Endothelial cell of umbilical vein (primary cell): ENCODE data around the gene SOHLH2. TPM values are rescaled to one million over a fixed set of nuclear protein-coding genes. Genes with fewer than 3 reads are reported as not detected.

Source experiments
- BruUV-seq: library from RNA; stranded (reverse); fragments of 400-500 nt; replicated peaks from 2 replicates; lab custom pipeline; 2021; lab: Mats Ljungman, UMichigan
- CTCF ChIA-PET: fragments of 300-600, 350-600 bp; sonication (Branson Sonifier 250); formaldehyde crosslinking; loops from one replicate; lab custom pipeline; 2021; ENCODE audit warnings: antibody characterized with exemption, inconsistent platforms; lab: Charles Lee
- POLR2A ChIA-PET: fragments of 300-600, 350-600 bp; sonication (Branson Sonifier 250); formaldehyde crosslinking; loops from one replicate; lab custom pipeline; 2021; ENCODE audit warnings: antibody characterized with exemption, inconsistent platforms; lab: Charles Lee
- DNase-seq: peaks from one replicate; pipeline ENCODE4 v3.0.0-alpha.2; 2011; ENCODE audit warnings: low read depth, low spot score
- FAIRE-seq: peaks from 2 replicates; lab custom pipeline; 2011; peaks lifted over from hg19 to GRCh38; lab: Jason Lieb, UNC
- H2AFZ ChIP-seq: 2 replicates; pipeline ENCODE4 v1.6.0; 2012; ENCODE audit warnings: low read depth, low read length, control low read depth, inconsistent platforms
- H3K27ac ChIP-seq: 2 replicates; pipeline ENCODE4 v1.5.1; 2011; ENCODE audit warnings: low read depth, mild to moderate bottlenecking, control low read depth, low read length, moderate library complexity; ENCODE audit not compliant: insufficient read depth
- H3K27me3 ChIP-seq, 2 experiments: 2 replicates each; pipeline versions ENCODE4 v1.6.0 to v1.6.1; 2011; ENCODE audit warnings: low read length in 2 of 2, mixed read lengths in 1 of 2; ENCODE audit not compliant: control insufficient read depth in 2 of 2, insufficient read depth in 2 of 2
- H3K36me3 ChIP-seq, 2 experiments: 2 replicates in 1 of 2; 3 replicates in 1 of 2; pipeline ENCODE4 v1.5.1; 2011; ENCODE audit warnings: low read length in 2 of 2, mild to moderate bottlenecking in 1 of 2, moderate library complexity in 1 of 2; ENCODE audit not compliant: control insufficient read depth in 2 of 2, insufficient read depth in 2 of 2; ENCODE audit errors: extremely low read depth in 1 of 2
- H3K4me1 ChIP-seq: 3 replicates; pipeline ENCODE4 v1.5.1; 2011; ENCODE audit warnings: mild to moderate bottlenecking, low read length; ENCODE audit not compliant: control insufficient read depth, insufficient read depth; ENCODE audit errors: extremely low read depth
- H3K4me2 ChIP-seq: 2 replicates; pipeline ENCODE4 v1.6.1; 2011; ENCODE audit warnings: low read length, control low read depth, mixed read lengths; ENCODE audit not compliant: insufficient read depth
- H3K4me3 ChIP-seq, 3 experiments: fragments of 200-600 bp in 1 of 3; sonication (generic), shearing (Covaris generic) in 1 of 3; replicated peaks in 1 of 3; 2 replicates each; pipeline ENCODE4 v1.5.1; 2011 to 2016; ENCODE audit warnings: control low read depth in 3 of 3, low read length in 3 of 3, mild to moderate bottlenecking in 2 of 3, inconsistent platforms in 1 of 3, low read depth in 1 of 3, moderate library complexity in 1 of 3; ENCODE audit not compliant: insufficient read depth in 1 of 3
- H3K79me2 ChIP-seq: 2 replicates; pipeline ENCODE4 v1.6.0; 2012; ENCODE audit warnings: low read length, inconsistent platforms; ENCODE audit not compliant: control insufficient read depth, insufficient read depth
- H3K9ac ChIP-seq: replicated peaks from 2 replicates; pipeline ENCODE3; 2011; ENCODE audit warnings: low read length, control low read depth; ENCODE audit not compliant: insufficient read depth; ENCODE audit errors: extremely low read depth
- H3K9me1 ChIP-seq: replicated peaks from 3 replicates; pipeline ENCODE4 v1.6.0; 2011; ENCODE audit warnings: mild to moderate bottlenecking, low read length; ENCODE audit not compliant: control insufficient read depth, insufficient read depth; ENCODE audit errors: extremely low read depth
- H3K9me3 ChIP-seq: replicated peaks from 2 replicates; pipeline ENCODE4 v1.5.1; 2012; ENCODE audit warnings: low read length, inconsistent platforms; ENCODE audit not compliant: control insufficient read depth, insufficient read depth
- H4K20me1 ChIP-seq: replicated peaks from 2 replicates; pipeline ENCODE3; 2011; ENCODE audit warnings: mild to moderate bottlenecking, low read length; ENCODE audit not compliant: control insufficient read depth, insufficient read depth; ENCODE audit errors: extremely low read depth
- CTCF ChIP-seq, 2 donors: IDR thresholded peaks; 1 replicate in 1 of 2; 2 replicates in 1 of 2; pipeline ENCODE4 v1.5.1; 2011; ENCODE audit warnings: low read length in 2 of 2, mild to moderate bottlenecking in 2 of 2, moderate library complexity in 2 of 2, control low read depth in 1 of 2, inconsistent platforms in 1 of 2, low read depth in 1 of 2; ENCODE audit not compliant: insufficient read depth in 1 of 2; ENCODE audit errors: extremely low read depth in 1 of 2
- EZH2 ChIP-seq: IDR thresholded peaks from 2 replicates; pipeline ENCODE4 v1.6.1; 2012; ENCODE audit warnings: borderline replicate concordance, low read depth, mild to moderate bottlenecking, moderate library complexity, low read length, inconsistent platforms; ENCODE audit not compliant: severe bottlenecking
- FOS ChIP-seq: IDR thresholded peaks from 2 replicates; pipeline ENCODE4 v1.6.1; 2011; ENCODE audit warnings: mild to moderate bottlenecking, low read length, moderate library complexity, borderline replicate concordance; ENCODE audit not compliant: insufficient read depth
- GATA2 ChIP-seq: IDR thresholded peaks from 2 replicates; pipeline ENCODE4 v1.7.0; 2011; ENCODE audit warnings: low read depth, mild to moderate bottlenecking, moderate library complexity, mixed read lengths, low read length; ENCODE audit not compliant: insufficient read length, insufficient read depth
- JUN ChIP-seq: IDR thresholded peaks from 2 replicates; pipeline ENCODE4 v1.6.1; 2011; ENCODE audit warnings: borderline replicate concordance, low read depth; ENCODE audit not compliant: insufficient read length, insufficient read depth
- MYC ChIP-seq: IDR thresholded peaks from one replicate; pipeline ENCODE4 v1.6.1; 2011; ENCODE audit warnings: mild to moderate bottlenecking, low read depth, low read length
- POLR2A ChIP-seq: IDR thresholded peaks from 2 replicates; pipeline ENCODE4 v1.6.1; 2012; ENCODE audit warnings: low read depth, mild to moderate bottlenecking, control low read depth, low read length
- POLR2AphosphoS5 ChIP-seq: IDR thresholded peaks from 2 replicates; pipeline ENCODE4 v1.6.1; 2012; ENCODE audit warnings: low read depth, mild to moderate bottlenecking, control low read depth, low read length, moderate library complexity; ENCODE audit not compliant: insufficient read depth
- dilution Hi-C: fragments of 300-500 bp; cut with MboI; formaldehyde crosslinking; loops from one replicate; pipeline ENCODE4 v1.15.0; 2019; ENCODE audit warnings: low sequenced_read_pairs; ENCODE audit not compliant: extremely low pct_ligation_motif_present
- intact Hi-C: fragments of 100-400 bp; cut with micrococcal nuclease; formaldehyde crosslinking; loops from one replicate; pipeline ENCODE4 v1.10.0; 2022
- polyA plus RNA-seq, 4 experiments: library from polyadenylated mRNA; depleted of rRNA in 3 of 4; stranded (reverse) in 3 of 4; unstranded in 1 of 4; fragments of >200 nt; gene quantifications; 2 replicates each; pipeline versions ENCODE4 v1.2.1 to v1.2.3, GENCODE V29; 2011 to 2012; ENCODE audit warnings: missing spikeins in 1 of 4
- total RNA-seq: library from RNA; stranded (reverse); gene quantifications from 2 replicates; pipeline ENCODE4 v1.2.3, GENCODE V29; 2021
- TF ChIP-seq, protein P1 (sequence below): IDR thresholded peaks from 2 replicates; pipeline ENCODE4 v1.6.1; 2011; ENCODE audit not compliant: insufficient read depth, insufficient read length

Gene SOHLH2
- total and polyA plus RNA-seq, 2 donors (not counting 3 experiments of a cell fraction or from before 2014, with no cell fraction given): 0.11 to 0.55 TPM

- H3K79me2 ChIP-seq: no peaks in the 10 kb centered on the region
- no peaks in the 10 kb centered on the region for H3K4me1 ChIP-seq
- H3K27ac ChIP-seq: no peak overlapping the region
- H2AFZ ChIP-seq: no peak overlapping the region
- POLR2A ChIA-PET: no interaction called here
- no peaks in the 10 kb centered on the region for H3K9me3 ChIP-seq
- no peaks in the 10 kb centered on the region for H3K36me3 ChIP-seq
- H3K4me2 ChIP-seq: no peak overlapping the region
- dilution Hi-C loops: no loop called here
- H4K20me1 ChIP-seq: no peaks in the 10 kb centered on the region
- no TSS peak for BruUV-seq
- no peaks in the 10 kb centered on the region for H3K27me3 ChIP-seq
- intact Hi-C loops: no loop called here
- H3K9ac ChIP-seq: no peak overlapping the region
- H3K9me1 ChIP-seq: no peaks in the 10 kb centered on the region
- no peak overlapping the region for H3K4me3 ChIP-seq
- TF ChIP-seq, protein P1, sequence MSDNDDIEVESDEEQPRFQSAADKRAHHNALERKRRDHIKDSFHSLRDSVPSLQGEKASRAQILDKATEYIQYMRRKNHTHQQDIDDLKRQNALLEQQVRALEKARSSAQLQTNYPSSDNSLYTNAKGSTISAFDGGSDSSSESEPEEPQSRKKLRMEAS: no peak
- TF ChIP-seq POLR2AphosphoS5 (no peak), JUN (no peak), GATA2 (no peak), POLR2A (no peak), FOS (no peak), EZH2 (no peak), CTCF (IDR thresholded peaks at IDR 0.05; ENCODE audit: extremely low read depth in 1 of 2, insufficient read depth in 1 of 2, low read depth in 1 of 2, low read length in 2 of 2) (no peak), MYC (no peak)
- DNase-seq (no peak), FAIRE-seq (no peak)
- CTCF ChIA-PET: no interaction called here
Measured at GRCh38 chr13:36211567-36211966, 2.8 kb downstream of the SOHLH2 start.
